A549 treated with Mapracorat at 1 μM for 4 hours (cell line): Measurements from ENCODE around the gene FGF22. TPM values are rescaled to one million over a fixed set of nuclear protein-coding genes. Genes with fewer than 3 reads are reported as not detected.

ENCODE experiments used
- total RNA-seq: library from RNA; stranded (reverse); fragments of 200-300 nt; extraction: Qiagen RNA extraction; gene quantifications from 5 replicates; pipeline ENCODE4 v1.2.3, GENCODE V29; 2022

Gene FGF22
- 0.28 to 0.77 TPM (median 0.72 TPM) in 5 replicates for total RNA-seq

DNA sequence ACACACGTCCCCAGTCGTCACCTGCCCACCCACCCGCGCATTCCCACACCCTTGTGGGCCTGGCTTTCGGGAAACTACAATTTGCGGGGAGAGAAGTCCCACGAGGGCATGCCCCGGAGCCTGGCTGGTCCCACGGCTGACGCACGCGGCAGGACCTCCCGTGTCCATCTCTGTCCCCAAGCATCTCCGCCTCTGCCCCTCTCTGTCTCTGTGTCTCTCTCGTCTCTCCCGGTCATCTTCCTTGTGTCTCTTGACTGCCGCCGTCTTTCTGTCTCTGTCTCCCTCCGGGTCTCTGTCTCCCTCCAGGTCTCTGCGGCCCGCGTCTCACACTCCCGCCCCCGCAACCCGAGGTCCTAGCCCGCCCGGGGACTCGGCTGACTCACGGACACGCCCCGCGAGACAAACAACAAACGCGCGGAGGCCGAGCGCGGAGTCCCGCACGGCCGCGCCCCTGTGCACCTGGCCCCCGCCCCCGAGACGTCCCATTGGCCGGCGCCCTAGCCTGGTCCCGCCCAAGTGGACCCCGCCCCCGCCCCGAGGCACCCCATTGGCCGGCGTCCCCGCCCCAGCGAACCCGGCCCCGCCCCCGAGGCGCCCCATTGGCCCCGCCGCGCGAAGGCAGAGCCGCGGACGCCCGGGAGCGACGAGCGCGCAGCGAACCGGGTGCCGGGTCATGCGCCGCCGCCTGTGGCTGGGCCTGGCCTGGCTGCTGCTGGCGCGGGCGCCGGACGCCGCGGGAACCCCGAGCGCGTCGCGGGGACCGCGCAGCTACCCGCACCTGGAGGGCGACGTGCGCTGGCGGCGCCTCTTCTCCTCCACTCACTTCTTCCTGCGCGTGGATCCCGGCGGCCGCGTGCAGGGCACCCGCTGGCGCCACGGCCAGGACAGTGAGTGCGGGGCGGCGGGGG is at the start of gene FGF22:
Gene FGF22, plus strand, starts transcription at position 627 of the 908 bp plus-strand sequence. Its CDS starts 47 bp downstream, at position 674.

DNA sequence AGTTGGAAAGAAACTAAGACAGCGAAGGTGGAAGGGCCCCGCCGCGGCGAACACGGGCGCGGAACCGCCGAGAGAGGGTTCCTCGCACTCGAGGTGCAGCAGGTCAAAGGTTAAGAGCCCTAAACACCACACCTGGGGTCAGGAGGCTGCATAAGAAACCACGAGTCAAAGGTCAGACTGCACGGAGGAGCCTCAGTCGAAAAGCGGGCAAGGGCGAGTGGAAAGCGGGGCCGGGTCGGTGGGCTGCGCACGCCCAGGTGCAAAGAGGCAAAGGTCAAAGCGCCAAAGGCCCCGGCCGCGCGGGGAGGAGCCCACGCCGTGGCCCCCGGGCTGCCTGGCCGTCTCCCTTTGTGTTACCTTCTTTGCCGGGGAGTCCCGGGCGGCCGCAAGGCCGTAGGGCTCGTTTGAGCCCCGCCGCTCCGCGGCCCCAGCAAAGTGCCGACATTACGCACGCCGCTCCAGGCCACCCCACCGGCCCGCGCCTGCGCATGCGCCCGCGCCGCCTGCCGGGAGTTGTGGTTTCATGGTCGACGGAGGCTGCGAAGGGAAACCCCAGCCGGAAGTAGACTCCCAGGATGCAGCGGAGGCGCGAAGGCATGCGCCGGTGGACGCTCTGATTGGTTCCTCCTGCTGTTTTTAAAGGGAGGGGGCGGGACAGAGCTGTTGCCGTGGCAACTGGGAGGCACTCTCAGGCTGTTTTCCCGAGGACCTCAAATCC is 6.5 kb upstream of the FGF22 start, which contains the start of gene POLRMT:
Gene POLRMT, minus strand, starts transcription at position 470 of the 718 bp plus-strand sequence. Its CDS starts 25 bp downstream, at position 445.

DNA sequence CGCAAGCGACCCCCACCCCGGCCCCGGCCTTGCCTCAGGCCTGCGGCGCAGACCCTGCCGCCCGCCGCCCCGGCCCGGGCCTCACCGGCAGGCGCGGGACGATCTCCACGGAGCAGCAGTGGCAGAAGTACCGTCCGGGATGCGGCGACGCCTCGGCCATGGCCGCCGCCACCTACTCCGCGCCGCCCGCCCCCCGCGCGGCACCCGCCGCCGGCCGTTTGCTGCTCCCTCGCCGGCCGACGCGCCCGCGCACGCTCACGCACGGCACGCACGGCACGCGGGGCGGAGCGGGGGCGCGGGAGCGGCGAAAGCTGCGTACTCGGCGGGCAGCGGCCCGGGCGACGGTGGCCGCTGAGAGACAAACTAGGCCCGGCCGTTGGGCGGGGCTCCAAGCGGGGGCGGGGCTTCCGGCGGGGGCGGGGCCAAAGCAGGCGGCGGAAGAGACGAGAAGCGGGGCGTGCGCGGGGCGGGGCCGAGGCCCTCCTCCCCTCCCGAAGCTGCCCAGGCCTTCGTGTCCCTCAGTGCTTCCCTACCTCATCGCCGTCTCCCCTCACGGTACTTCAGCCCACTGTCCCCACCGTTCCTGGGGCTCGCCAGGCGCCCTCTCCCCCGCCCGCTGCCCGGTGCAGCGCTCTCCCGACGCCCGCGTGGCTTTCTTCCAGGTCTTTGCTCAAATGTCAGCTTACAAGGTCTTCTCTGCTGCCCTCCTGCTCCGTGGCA is 23.4 kb downstream of the FGF22 start, which contains the start of gene RNF126:
Gene RNF126, minus strand, starts transcription at position 253 of the 720 bp plus-strand sequence. Its CDS starts 93 bp downstream, at position 160.

DNA sequence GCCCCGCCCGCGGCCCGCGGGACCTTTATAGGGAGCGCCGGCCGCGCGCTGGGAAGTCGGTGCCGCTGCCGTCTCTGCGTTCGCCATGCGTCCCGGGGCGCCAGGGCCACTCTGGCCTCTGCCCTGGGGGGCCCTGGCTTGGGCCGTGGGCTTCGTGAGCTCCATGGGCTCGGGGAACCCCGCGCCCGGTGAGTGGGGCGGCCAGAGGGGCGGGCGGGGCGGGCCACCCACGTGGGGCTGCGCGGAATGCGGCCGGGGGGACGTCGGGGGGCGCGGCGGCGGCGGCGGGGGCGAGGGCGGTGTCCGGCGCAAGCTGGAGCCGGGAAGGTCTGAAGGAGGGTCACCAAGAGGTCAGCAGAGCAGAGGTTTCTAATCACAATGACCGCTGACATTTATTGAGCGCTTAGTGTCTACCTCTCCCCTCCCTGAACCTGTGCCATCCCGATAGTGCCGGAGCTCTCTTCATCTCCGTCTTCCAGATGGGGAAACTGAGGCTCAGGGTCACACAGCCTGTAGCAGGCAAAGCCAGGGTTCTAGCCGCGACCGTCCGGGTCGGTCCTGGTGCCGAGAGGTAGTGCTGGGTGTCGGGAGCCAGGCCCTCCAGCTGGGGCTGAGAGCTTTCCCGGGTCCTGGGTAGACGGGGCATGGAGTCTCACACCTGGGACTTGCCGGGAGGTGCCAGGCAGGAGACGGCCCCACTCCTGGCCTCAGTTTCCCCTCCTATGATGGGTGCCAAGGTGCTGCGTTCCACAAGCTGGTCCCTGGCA is 36.8 kb downstream of the FGF22 start, which contains the start of gene FSTL3:
Gene FSTL3, plus strand, starts transcription at position 54 of the 767 bp plus-strand sequence. Its CDS starts 32 bp downstream, at position 86.

Other genes with a start within 250 kb of the FGF22 start
- 0.30 to 0.73 TPM (median 0.51 TPM) in 5 replicates for gene C2CD4C, start 230.7 kb upstream of the FGF22 start, total RNA-seq
- 0.60 to 1.8 TPM (median 1.4 TPM) in 5 replicates for gene SHC2, start 178.8 kb upstream of the FGF22 start, total RNA-seq
- gene MADCAM1, start 143.4 kb upstream of the FGF22 start, total RNA-seq, result 0.07 to 0.49 TPM (median 0.45 TPM) in 5 replicates
- 10.6 to 18.0 TPM (median 17.2 TPM) in 5 replicates for gene TPGS1, start 132.4 kb upstream of the FGF22 start, total RNA-seq
- gene CDC34, start 108.1 kb upstream of the FGF22 start, total RNA-seq, result 59.0 to 102 TPM (median 94.1 TPM) in 5 replicates
- 0.29 to 0.56 TPM (median 0.46 TPM) in 5 replicates for gene GZMM, start 95.8 kb upstream of the FGF22 start, total RNA-seq
- 634 to 727 TPM (median 703 TPM) in 5 replicates for gene BSG, start 67.3 kb upstream of the FGF22 start, total RNA-seq
- 25.9 to 39.7 TPM (median 37.5 TPM) in 5 replicates for gene HCN2, start 50.0 kb upstream of the FGF22 start, total RNA-seq
- gene POLRMT, start 6.3 kb upstream of the FGF22 start, total RNA-seq, result 69.5 to 94.1 TPM (median 92.9 TPM) in 5 replicates
- 52.1 to 76.4 TPM (median 74.4 TPM) in 5 replicates for gene RNF126, start 23.3 kb downstream of the FGF22 start, total RNA-seq
- gene FSTL3, start 36.5 kb downstream of the FGF22 start, total RNA-seq, result 190 to 250 TPM (median 228 TPM) in 5 replicates
- gene PRSS57, start 55.6 kb downstream of the FGF22 start, total RNA-seq, result 0.18 to 0.23 TPM in 2 of 5 replicates, not detected in the others
- gene PALM, start 69.1 kb downstream of the FGF22 start, total RNA-seq, result 11.0 to 15.7 TPM (median 14.8 TPM) in 5 replicates
- gene MISP, start 111.2 kb downstream of the FGF22 start, total RNA-seq, result 66.4 to 87.9 TPM (median 83.2 TPM) in 5 replicates
- gene PTBP1, start 157.6 kb downstream of the FGF22 start, total RNA-seq, result 202 to 210 TPM (median 205 TPM) in 5 replicates
- gene PLPPR3, start 182.1 kb downstream of the FGF22 start, total RNA-seq, result 1.9 to 5.5 TPM (median 4.8 TPM) in 5 replicates
- gene AZU1, start 188.0 kb downstream of the FGF22 start, total RNA-seq, result 0.07 to 0.28 TPM (median 0.20 TPM) in 5 replicates
- 0.13 to 0.42 TPM (median 0.30 TPM) in 5 replicates for gene PRTN3, start 201.1 kb downstream of the FGF22 start, total RNA-seq
- not detected in 5 replicates for gene ELANE, start 212.4 kb downstream of the FGF22 start, total RNA-seq
- gene CFD, start 219.8 kb downstream of the FGF22 start, total RNA-seq, result 10.4 to 27.5 TPM (median 22.2 TPM) in 5 replicates